ENCODE data around the gene LAMC2. TPM values are rescaled to one million over a fixed set of nuclear protein-coding genes. Genes with fewer than 3 reads are reported as not detected.
"Not testable (repeated sequence)": the region's sequence is repeated elsewhere in the genome, so short reads cannot be mapped to it uniquely, and the experiment has no call there.

LAMC2 gene
- total RNA-seq, 1 experiment from 2014 or later, result 642 TPM

GRCh38 chr1:183272390-183272848 lies 86.4 kb downstream of the LAMC2 start:
- H3K27ac Mint-ChIP-seq (ENCODE audit: unreplicated experiment), result no peak overlapping the region
- no peak overlapping the region for H3K4me3 Mint-ChIP-seq (ENCODE audit: low read depth, unreplicated experiment)
- no peaks in the 10 kb centered on the region for H3K27me3 Mint-ChIP-seq (ENCODE audit: unreplicated experiment)
- H3K4me1 Mint-ChIP-seq (ENCODE audit: low read depth, unreplicated experiment), result peaks cover 33% of the 10 kb centered on the region
- CTCF ChIA-PET, result interaction anchor here (1.3 kb wide), 1 partner anchor 9 kb away, joined by 3 read pairs; no protein-coding TSS in a partner anchor
- BruUV-seq (replicated peaks), result no TSS peak
- DNase-seq, result no peak
- no peaks in the 10 kb centered on the region for H3K36me3 Mint-ChIP-seq (ENCODE audit: insufficient read depth, unreplicated experiment)
- intact Hi-C loops (cut with micrococcal nuclease; ENCODE audit: unreplicated experiment), result no loop called here
- no peaks in the 10 kb centered on the region for H3K9me3 Mint-ChIP-seq (ENCODE audit: low read depth, unreplicated experiment)
- no peak for TF ChIP-seq CTCF (IDR thresholded peaks at IDR 0.05; ENCODE audit: unreplicated experiment)

GRCh38 chr1:183273300-183273699 lies 87.2 kb downstream of the LAMC2 start:
- no peaks in the 10 kb centered on the region for H3K9me3 Mint-ChIP-seq (ENCODE audit: low read depth, unreplicated experiment)
- no peak overlapping the region for H3K4me3 Mint-ChIP-seq (ENCODE audit: low read depth, unreplicated experiment)
- H3K27me3 Mint-ChIP-seq (ENCODE audit: unreplicated experiment), result no peaks in the 10 kb centered on the region
- no peak for DNase-seq
- no peak for TF ChIP-seq CTCF (IDR thresholded peaks at IDR 0.05; ENCODE audit: unreplicated experiment)
- no peaks in the 10 kb centered on the region for H3K36me3 Mint-ChIP-seq (ENCODE audit: insufficient read depth, unreplicated experiment)
- no peak overlapping the region for H3K27ac Mint-ChIP-seq (ENCODE audit: unreplicated experiment)
- intact Hi-C loops (cut with micrococcal nuclease; ENCODE audit: unreplicated experiment), result no loop called here
- H3K4me1 Mint-ChIP-seq (ENCODE audit: low read depth, unreplicated experiment), result peaks cover 33% of the 10 kb centered on the region
- CTCF ChIA-PET, result interaction anchor here (0.6 kb wide), 1 partner anchor 27 kb away, joined by 3 read pairs; no protein-coding TSS in a partner anchor
- BruUV-seq (replicated peaks), result no TSS peak

- CTCF ChIA-PET, result interaction anchor here (0.6 kb wide), 1 partner anchor 26 kb away, joined by 3 read pairs; no protein-coding TSS in a partner anchor
- BruUV-seq (replicated peaks); H3K27ac Mint-ChIP-seq (ENCODE audit: unreplicated experiment); H3K9me3 Mint-ChIP-seq (ENCODE audit: low read depth, unreplicated experiment); intact Hi-C loops (cut with micrococcal nuclease; ENCODE audit: unreplicated experiment); DNase-seq; H3K27me3 Mint-ChIP-seq (ENCODE audit: unreplicated experiment); H3K4me3 Mint-ChIP-seq (ENCODE audit: low read depth, unreplicated experiment); H3K36me3 Mint-ChIP-seq (ENCODE audit: insufficient read depth, unreplicated experiment): not testable (repeated sequence)
- peaks cover 33% of the 10 kb centered on the region for H3K4me1 Mint-ChIP-seq (ENCODE audit: low read depth, unreplicated experiment)
Measured at GRCh38 chr1:183273984-183274383, 87.9 kb downstream of the LAMC2 start.

- intact Hi-C loops (cut with micrococcal nuclease; ENCODE audit: unreplicated experiment), result no loop called here
- BruUV-seq (replicated peaks), result no TSS peak
- H3K36me3 Mint-ChIP-seq (ENCODE audit: insufficient read depth, unreplicated experiment), result no peaks in the 10 kb centered on the region
- no peaks in the 10 kb centered on the region for H3K9me3 Mint-ChIP-seq (ENCODE audit: low read depth, unreplicated experiment)
- no peak for DNase-seq
- peaks cover 33% of the 10 kb centered on the region for H3K4me1 Mint-ChIP-seq (ENCODE audit: low read depth, unreplicated experiment)
- H3K4me3 Mint-ChIP-seq (ENCODE audit: low read depth, unreplicated experiment), result no peak overlapping the region
- CTCF ChIA-PET, result no interaction called here
- no peaks in the 10 kb centered on the region for H3K27me3 Mint-ChIP-seq (ENCODE audit: unreplicated experiment)
- H3K27ac Mint-ChIP-seq (ENCODE audit: unreplicated experiment), result no peak overlapping the region
- no peak for TF ChIP-seq CTCF (IDR thresholded peaks at IDR 0.05; ENCODE audit: unreplicated experiment)
Measured at GRCh38 chr1:183274836-183275235, 88.8 kb downstream of the LAMC2 start.

- Mint-ChIP-seq H3K27me3 (ENCODE audit: unreplicated experiment) (no peaks in the 10 kb centered on the region), H3K4me3 (ENCODE audit: low read depth, unreplicated experiment) (no peak overlapping the region), H3K9me3 (ENCODE audit: low read depth, unreplicated experiment) (no peaks in the 10 kb centered on the region), H3K36me3 (ENCODE audit: insufficient read depth, unreplicated experiment) (no peaks in the 10 kb centered on the region), H3K4me1 (ENCODE audit: low read depth, unreplicated experiment) (peaks cover 33% of the 10 kb centered on the region), H3K27ac (ENCODE audit: unreplicated experiment) (no peak overlapping the region)
- CTCF ChIA-PET, result no interaction called here
- no peak for DNase-seq
- TF ChIP-seq CTCF (IDR thresholded peaks at IDR 0.05; ENCODE audit: unreplicated experiment), result no peak
- BruUV-seq (replicated peaks), result no TSS peak
- intact Hi-C loops (cut with micrococcal nuclease; ENCODE audit: unreplicated experiment), result no loop called here
Measured at GRCh38 chr1:183275322-183275721, 89.3 kb downstream of the LAMC2 start.
